GM12875 (cell line): ENCODE data around the gene INSYN2A.

Experiments used
- H3K4me3 ChIP-seq: one replicate; pipeline ENCODE4 v1.5.1; 2011; ENCODE audit warnings: low read depth, low read length, control low read depth
- TF ChIP-seq, protein P1 (sequence below): IDR thresholded peaks from 2 replicates; pipeline ENCODE4 v1.5.1; 2011; ENCODE audit warnings: low read depth, mild to moderate bottlenecking, control low read depth, inconsistent platforms, low read length, moderate library complexity, borderline replicate concordance; ENCODE audit not compliant: insufficient read depth

INSYN2A gene

DNA sequence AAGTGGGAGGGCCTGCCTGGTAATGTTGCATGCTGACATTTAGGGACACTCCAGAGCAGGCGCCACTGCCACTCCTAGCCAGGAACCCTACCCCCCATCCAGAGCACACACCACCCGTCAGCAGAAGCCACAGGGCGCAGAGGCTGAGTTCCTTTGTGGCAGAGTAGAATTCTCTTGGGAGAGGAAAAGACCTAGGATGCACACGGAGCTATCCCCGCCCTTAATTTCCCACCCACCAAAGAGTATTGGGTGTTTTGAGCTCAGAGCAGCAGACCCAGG, 702 bp upstream of the INSYN2A start:
- no peak overlapping the region for H3K4me3 ChIP-seq
- TF ChIP-seq, protein P1, sequence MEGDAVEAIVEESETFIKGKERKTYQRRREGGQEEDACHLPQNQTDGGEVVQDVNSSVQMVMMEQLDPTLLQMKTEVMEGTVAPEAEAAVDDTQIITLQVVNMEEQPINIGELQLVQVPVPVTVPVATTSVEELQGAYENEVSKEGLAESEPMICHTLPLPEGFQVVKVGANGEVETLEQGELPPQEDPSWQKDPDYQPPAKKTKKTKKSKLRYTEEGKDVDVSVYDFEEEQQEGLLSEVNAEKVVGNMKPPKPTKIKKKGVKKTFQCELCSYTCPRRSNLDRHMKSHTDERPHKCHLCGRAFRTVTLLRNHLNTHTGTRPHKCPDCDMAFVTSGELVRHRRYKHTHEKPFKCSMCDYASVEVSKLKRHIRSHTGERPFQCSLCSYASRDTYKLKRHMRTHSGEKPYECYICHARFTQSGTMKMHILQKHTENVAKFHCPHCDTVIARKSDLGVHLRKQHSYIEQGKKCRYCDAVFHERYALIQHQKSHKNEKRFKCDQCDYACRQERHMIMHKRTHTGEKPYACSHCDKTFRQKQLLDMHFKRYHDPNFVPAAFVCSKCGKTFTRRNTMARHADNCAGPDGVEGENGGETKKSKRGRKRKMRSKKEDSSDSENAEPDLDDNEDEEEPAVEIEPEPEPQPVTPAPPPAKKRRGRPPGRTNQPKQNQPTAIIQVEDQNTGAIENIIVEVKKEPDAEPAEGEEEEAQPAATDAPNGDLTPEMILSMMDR = no peak

DNA sequence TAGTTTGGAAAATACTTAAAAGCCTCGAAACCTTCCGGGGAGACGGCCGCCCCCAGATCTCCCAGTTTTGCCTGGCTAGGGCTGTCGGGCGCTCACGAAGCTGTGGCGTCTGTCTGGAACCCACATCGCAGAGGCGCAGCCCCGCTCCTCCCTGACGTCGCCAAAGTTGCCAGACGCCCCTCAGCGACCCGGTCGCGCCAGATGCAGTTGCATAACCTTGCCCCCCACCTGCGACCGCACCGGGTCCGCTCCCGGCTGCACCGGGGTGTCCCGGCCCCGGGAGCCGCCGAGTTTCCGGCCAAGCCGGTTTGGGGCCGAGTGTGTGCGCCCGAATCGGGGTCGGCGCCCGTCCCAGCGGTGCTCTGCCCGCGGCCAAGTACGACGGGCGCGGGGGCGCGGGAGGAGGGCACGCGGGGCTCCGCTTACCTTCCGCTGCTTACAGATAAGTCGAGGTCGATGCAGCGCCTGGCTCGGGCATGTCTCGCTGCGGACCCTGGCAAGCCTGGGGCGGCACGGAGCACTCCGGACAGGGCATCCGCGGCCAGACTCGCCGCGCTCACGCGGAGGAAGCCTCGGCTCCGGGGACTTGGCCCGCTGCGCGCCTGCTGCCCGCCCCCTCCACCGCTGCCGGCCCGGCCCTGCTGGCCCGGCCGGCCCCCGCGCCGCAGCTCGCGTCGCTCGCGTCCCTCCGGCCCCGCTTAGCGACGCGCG, 665 bp downstream of the INSYN2A start:
- TF ChIP-seq, protein P1 = no peak
- H3K4me3 ChIP-seq = no peak overlapping the region

DNA sequence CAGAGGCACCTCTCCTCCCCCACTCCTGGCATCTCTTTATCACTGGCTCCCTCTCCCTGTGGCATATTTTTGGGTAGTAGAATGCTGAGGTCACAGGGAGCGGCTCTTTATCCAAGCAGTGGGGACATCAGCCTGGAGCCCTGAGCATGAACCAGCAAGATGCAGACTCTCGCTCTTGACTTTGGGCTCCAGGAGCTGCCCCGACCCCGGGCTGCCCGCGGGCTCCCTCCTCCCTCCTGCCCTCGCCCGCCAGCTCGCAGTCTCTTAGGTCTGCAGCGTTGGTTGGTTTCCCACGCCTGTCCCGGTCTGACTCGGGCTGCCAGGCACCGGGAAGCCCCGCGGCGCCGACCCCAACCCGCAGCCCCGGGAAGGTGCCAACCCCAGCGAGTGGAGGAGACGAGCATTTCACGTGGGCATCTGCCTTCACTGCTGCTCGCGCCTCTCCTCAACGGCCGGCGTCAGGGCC, 1.3 kb downstream of the INSYN2A start:
- TF ChIP-seq, protein P1 = no peak
- no peak overlapping the region for H3K4me3 ChIP-seq

DNA sequence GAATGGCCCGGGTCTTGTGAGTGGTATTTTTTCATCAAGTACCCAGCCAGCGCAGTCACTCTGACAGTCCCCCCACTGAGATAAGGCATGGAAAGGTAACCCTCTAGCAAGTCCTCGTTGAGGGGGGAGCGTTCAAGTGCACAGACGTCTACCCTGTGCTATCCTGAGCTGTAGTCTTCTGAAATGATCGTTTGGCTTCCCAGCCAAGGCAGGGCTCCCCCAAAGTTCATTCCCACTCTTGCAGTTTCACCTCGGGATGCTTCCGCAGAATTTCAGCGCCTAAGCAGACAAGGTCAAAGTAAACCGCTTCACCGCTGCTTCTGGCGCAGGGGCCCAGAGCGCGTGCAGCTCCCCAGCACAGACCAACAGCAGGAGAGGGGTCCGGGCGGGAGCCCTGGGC, 1.8 kb downstream of the INSYN2A start:
- H3K4me3 ChIP-seq = no peak overlapping the region
- TF ChIP-seq, protein P1 = no peak

DNA sequence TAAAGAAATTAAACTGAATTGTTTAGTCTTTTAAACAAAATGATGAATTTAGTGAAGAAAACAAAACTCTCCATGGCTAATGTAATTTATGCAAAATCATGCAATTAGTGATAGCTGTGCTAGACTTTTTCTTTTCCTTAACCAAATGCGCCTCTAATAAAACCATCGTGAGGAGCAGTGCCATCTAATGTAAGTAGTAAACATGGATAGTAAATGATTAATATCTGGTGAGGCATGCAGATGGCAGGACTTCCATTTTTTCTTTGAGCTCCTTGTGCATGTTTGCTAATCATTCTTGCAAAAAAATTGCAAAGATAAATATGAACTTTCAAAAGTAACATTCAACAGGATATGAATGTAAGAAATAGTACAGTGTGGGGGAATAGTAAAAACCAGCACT, 2.3 kb downstream of the INSYN2A start:
- TF ChIP-seq, protein P1 = no peak
- H3K4me3 ChIP-seq = no peak overlapping the region

DNA sequence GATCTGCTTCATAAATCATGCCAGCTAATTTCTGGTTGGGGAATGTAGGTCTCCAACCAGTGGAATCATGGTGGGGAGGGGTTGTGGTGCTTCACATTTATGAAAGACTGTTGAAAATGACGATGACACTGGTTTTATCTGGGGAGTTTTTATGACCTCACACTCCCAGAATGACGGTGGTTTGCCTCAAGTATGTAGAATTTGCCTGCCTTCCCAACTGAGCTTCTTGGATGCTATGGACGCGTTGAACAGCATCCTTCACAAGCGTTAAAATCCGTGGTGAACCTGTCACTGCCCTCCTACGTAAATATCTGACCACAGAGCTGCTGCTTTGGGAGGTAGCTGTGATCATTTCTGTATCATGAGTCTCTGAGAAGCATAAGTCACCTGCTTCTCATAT, 3.3 kb downstream of the INSYN2A start:
- TF ChIP-seq, protein P1 = no peak
- no peak overlapping the region for H3K4me3 ChIP-seq

DNA sequence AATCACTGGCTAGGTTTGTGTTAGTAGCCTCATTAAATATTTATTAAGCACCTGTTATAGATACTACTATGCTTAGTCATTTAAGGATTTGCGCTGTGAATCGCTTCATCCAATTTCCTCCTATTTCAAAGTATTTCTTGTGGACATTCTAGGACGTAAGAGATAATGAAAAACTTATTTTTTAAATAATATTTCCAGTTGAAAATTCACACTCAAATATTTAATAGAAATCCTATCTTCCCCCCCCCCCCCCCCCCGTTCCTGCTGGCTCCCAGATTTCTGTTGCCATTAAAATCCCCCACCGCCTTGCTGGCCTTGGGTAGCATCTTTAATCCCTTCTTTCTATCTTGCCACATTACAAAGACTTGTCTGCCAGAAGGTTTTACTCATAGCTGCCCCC, 6.0 kb downstream of the INSYN2A start:
- TF ChIP-seq, protein P1 = no peak
- H3K4me3 ChIP-seq = no peak overlapping the region
